Thyroid gland (tissue), 4 donors: ENCODE measurements around the gene INPP5A.

ENCODE experiments used
- CTCF ChIP-seq, 6 experiments: fragments of 200-600 bp in 3 of 6; fragments of 450-650 bp in 3 of 6; sonication (generic) in 3 of 6; IDR thresholded peaks; one replicate each; pipeline ENCODE4 v1.5.1; 2016 to 2019; ENCODE audit warnings: antibody characterized with exemption in 6 of 6, mild to moderate bottlenecking in 2 of 6, inconsistent platforms in 1 of 6, moderate library complexity in 1 of 6
- POLR2A ChIP-seq, 2 donors: fragments of 450-650 bp; IDR thresholded peaks; one replicate each; pipeline ENCODE4 v1.6.1; 2017; ENCODE audit warnings: antibody characterized with exemption in 2 of 2, mild to moderate bottlenecking in 2 of 2, moderate library complexity in 1 of 2

- TF ChIP-seq CTCF (IDR thresholded peaks at IDR 0.05): no peak
- TF ChIP-seq POLR2A (IDR thresholded peaks at IDR 0.05): no peak
Measured at GRCh38 chr10:132649651-132650360, 112.2 kb downstream of the INPP5A start.
